Uterus (tissue), 2 donors: ENCODE data around the gene RAB7A.

Source experiments
- POLR2A ChIP-seq, 2 donors: fragments of 450-650 bp; IDR thresholded peaks; one replicate each; pipeline ENCODE4 v1.6.1; 2016; ENCODE audit warnings: antibody characterized with exemption in 2 of 2, mild to moderate bottlenecking in 1 of 2, moderate library complexity in 1 of 2
- TF ChIP-seq, protein P1 (sequence below), 4 experiments: fragments of 200-600 bp in 2 of 4; fragments of 450-650 bp in 2 of 4; sonication (generic) in 2 of 4; IDR thresholded peaks; one replicate each; pipeline ENCODE4 v1.5.1; 2016 to 2019; ENCODE audit warnings: antibody characterized with exemption in 4 of 4, mild to moderate bottlenecking in 2 of 4, moderate library complexity in 1 of 4

DNA sequence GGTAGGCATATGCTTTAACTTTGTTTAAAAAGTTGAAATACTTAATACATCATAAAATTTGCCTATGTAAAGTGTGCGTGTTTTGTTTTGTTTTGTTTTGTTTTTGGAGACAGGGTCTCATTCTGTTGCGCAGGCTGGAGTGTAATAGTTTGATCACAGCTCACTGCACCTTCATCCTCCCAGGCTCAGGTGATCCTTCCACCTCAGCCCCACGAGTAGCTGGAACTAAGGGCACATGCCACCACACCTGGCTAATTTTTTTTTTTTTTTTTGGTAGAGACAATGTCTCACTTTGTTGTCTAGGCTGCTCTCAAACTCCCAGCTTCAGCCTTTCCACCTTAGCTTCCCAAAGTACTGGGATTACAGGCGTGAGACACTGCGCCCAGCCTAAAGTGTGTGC lies 42.5 kb downstream of the RAB7A start:
- TF ChIP-seq, protein P1, sequence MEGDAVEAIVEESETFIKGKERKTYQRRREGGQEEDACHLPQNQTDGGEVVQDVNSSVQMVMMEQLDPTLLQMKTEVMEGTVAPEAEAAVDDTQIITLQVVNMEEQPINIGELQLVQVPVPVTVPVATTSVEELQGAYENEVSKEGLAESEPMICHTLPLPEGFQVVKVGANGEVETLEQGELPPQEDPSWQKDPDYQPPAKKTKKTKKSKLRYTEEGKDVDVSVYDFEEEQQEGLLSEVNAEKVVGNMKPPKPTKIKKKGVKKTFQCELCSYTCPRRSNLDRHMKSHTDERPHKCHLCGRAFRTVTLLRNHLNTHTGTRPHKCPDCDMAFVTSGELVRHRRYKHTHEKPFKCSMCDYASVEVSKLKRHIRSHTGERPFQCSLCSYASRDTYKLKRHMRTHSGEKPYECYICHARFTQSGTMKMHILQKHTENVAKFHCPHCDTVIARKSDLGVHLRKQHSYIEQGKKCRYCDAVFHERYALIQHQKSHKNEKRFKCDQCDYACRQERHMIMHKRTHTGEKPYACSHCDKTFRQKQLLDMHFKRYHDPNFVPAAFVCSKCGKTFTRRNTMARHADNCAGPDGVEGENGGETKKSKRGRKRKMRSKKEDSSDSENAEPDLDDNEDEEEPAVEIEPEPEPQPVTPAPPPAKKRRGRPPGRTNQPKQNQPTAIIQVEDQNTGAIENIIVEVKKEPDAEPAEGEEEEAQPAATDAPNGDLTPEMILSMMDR (IDR thresholded peaks at IDR 0.05) = no peak
- TF ChIP-seq POLR2A (IDR thresholded peaks at IDR 0.05) = no peak
